ENCODE results near the gene RPRD1B.

The RPRD1B gene

GRCh38 chr20:38033330-38034107 lies at the start of gene RPRD1B, which contains the start of gene TTI1:
Gene RPRD1B (plus strand): TSS chr20:38033746. CDS start chr20:38033948, 202 bp downstream.
Gene TTI1 (minus strand): TSS chr20:38033456. CDS start chr20:38013816, 19,640 bp downstream.
- peaks cover 89% of the 10 kb centered on the region for H3K79me2 ChIP-seq (ENCODE audit: insufficient read depth, low read length)
- H3K4me2 ChIP-seq (ENCODE audit: low read length), result peak within 1 kb of the TSS; percentile 95
- H4K20me1 ChIP-seq (ENCODE audit: insufficient read depth, low read length), result no peaks in the 10 kb centered on the region
- no peaks in the 10 kb centered on the region for H3F3A ChIP-seq (ENCODE audit: insufficient read depth, low read length)
- H3K27ac ChIP-seq (ENCODE audit: low read depth, low read length, poor library complexity, severe bottlenecking), result peak within 1 kb of the TSS; percentile 83
- H3K9ac ChIP-seq (ENCODE audit: low read length), result peak within 1 kb of the TSS; percentile 91
- TF ChIP-seq CTCF (IDR thresholded peaks at IDR 0.05; ENCODE audit: low read length), result no peak
- no peak for TF ChIP-seq EZH2 (IDR thresholded peaks at IDR 0.05; ENCODE audit: borderline replicate concordance, low read length)
- H3K27me3 ChIP-seq (ENCODE audit: insufficient read depth, low read length), result no peaks in the 10 kb centered on the region
- H3K9me3 ChIP-seq (ENCODE audit: low read length), result peaks cover 6% of the 10 kb centered on the region
- H3K4me1 ChIP-seq (ENCODE audit: insufficient read depth, low read length, severe bottlenecking), result peaks cover 64% of the 10 kb centered on the region
- H2AFZ ChIP-seq (ENCODE audit: low read length), result peak within 1 kb of the TSS; percentile 28; the same call in 1 of the 2 replicates
- peaks cover 54% of the 10 kb centered on the region for H3K36me3 ChIP-seq (ENCODE audit: insufficient read depth, low read length)
- no peaks in the 10 kb centered on the region for H3K9me2 ChIP-seq (ENCODE audit: low read depth, low read length)
- H3K4me3 ChIP-seq (ENCODE audit: low read depth, low read length, poor library complexity, severe bottlenecking), result peak within 1 kb of the TSS; percentile 94

DNA sequence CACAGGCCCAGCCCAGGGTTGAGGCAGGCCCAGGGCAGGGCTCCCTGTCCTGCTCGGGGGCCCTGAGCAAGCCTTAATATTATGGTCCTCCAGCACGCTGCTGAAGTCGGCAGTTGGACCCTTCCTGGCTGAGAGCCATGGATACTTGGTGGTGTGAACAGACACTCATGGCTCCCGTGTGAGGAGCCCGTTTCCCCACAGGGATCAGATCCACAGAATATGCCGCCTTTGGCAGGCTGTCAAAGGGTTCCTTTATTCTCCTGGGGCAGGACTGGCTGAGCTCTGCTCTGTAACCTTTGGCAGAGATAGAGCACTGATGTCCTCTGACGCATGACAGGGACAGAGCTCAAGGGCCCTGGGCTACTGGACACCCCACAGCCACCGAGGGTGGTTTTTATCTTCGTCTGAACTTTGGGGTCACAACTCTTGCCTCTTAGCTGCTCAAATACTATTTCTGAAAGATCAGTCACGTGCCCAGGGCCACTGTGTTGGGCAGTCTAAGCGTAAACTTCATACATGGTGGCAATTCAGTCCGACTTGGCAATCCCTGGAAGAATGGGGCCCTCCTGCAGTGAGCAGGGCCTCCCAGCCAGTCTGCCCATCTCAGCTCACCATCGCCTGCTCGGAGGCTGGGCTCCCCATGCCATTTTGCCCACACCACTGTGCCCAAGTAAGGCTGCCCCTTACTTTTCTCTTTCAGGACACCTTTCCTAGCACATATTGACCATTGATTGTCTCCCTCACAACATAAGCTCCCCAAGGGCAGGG lies 49.3 kb upstream of the RPRD1B start:
- H3K4me3 ChIP-seq (ENCODE audit: low read depth, low read length, poor library complexity, severe bottlenecking), result no peak overlapping the region

More for the DNA sequence above, 49.3 kb upstream of the RPRD1B start:
- H3K9me2 ChIP-seq (ENCODE audit: low read depth, low read length), result no peaks in the 10 kb centered on the region
- no peak overlapping the region for H2AFZ ChIP-seq (ENCODE audit: low read length)
- no peaks in the 10 kb centered on the region for H3K9me3 ChIP-seq (ENCODE audit: low read length)
- H3K79me2 ChIP-seq (ENCODE audit: insufficient read depth, low read length), result no peaks in the 10 kb centered on the region
- H3K9ac ChIP-seq (ENCODE audit: low read length), result no peak overlapping the region
- H3F3A ChIP-seq (ENCODE audit: insufficient read depth, low read length), result no peaks in the 10 kb centered on the region
- no peak overlapping the region for H3K27ac ChIP-seq (ENCODE audit: low read depth, low read length, poor library complexity, severe bottlenecking)
- no peak for TF ChIP-seq CTCF (IDR thresholded peaks at IDR 0.05; ENCODE audit: low read length)
- no peak for TF ChIP-seq EZH2 (IDR thresholded peaks at IDR 0.05; ENCODE audit: borderline replicate concordance, low read length)
- peaks cover 48% of the 10 kb centered on the region for H3K36me3 ChIP-seq (ENCODE audit: insufficient read depth, low read length)
- peaks cover under 1% of the 10 kb centered on the region for H3K4me1 ChIP-seq (ENCODE audit: insufficient read depth, low read length, severe bottlenecking)
- no peaks in the 10 kb centered on the region for H4K20me1 ChIP-seq (ENCODE audit: insufficient read depth, low read length)
- H3K4me2 ChIP-seq (ENCODE audit: low read length), result no peak overlapping the region
- H3K27me3 ChIP-seq (ENCODE audit: insufficient read depth, low read length), result no peaks in the 10 kb centered on the region

Data from OCI-LY1 (cell line).